Spleen (tissue), 3 donors: Measurements from ENCODE around the gene SLIT3.

Source experiments
- POLR2A ChIP-seq, 3 donors: fragments of 450-650 bp; IDR thresholded peaks; one replicate each; pipeline ENCODE4 v1.5.1; 2017; ENCODE audit warnings: antibody characterized with exemption in 3 of 3, mild to moderate bottlenecking in 1 of 3
- POLR2AphosphoS5 ChIP-seq, 3 donors: sonication (generic); formaldehyde crosslinking; IDR thresholded peaks; one replicate each; pipeline ENCODE4 v1.5.1; 2017; ENCODE audit warnings: antibody characterized with exemption in 3 of 3

DNA sequence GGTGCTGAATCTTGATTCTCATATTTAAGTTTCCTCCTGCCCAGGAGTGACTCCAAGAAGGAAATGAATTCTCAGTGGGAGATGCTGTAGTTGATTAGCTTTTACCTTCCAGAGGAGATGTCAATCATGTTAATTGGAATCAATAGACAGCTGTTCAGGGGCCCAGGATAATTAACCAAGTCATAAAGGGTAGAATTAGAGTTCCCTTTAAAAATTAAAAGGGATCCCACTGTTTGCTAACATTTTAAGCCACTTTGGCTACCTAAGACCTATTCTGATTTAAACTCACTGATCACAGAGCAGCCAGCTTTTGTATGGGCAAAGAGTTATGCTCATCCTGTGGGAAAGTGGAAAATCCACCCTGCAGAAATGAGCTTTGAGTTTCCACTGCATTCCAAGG is 249.6 kb downstream of the SLIT3 start:
- no peak for TF ChIP-seq POLR2A (IDR thresholded peaks at IDR 0.05)
- no peak for TF ChIP-seq POLR2AphosphoS5 (IDR thresholded peaks at IDR 0.05)
